ENCODE data around the gene ARL16. TPM values are rescaled to one million over a fixed set of nuclear protein-coding genes. Genes with fewer than 3 reads are reported as not detected.

The ARL16 gene
- polyA plus RNA-seq, 1 of the 3 experiments (the other 2 are of a cell fraction): 148 TPM

DNA sequence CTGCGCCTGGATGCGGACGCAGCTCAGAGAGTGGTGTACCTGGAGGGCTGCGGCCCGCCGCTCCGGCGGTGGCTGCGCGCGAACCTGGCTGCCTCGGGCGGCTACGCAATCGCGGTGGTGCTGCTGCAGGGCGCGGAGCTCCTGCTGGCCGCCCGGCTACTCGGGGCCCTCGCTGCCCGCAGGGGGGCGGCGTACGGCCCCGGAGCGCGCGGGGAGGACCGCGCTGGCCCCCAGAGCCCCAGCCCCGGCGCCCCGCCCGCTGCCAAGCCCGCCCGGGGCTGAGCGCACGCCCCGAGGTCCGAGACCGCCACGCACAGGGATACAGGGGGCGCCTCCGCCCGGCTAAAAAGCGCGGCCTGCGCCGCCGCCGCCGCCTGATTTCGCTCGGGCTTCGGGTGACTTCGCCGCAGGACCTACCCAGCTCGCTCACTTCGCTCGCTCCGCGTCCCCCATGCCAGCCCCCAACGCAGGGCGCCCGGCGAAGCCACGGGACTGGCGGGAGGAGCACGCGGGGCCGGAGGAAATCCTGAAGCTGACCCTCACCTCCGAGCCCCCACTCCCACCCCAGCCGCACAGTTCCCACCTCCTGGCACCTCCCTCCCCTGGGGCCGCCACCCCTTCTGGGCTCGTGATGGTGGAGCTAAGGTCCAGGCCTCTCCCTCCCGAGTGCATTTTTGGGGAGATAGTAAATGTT is 35.4 kb downstream of the ARL16 start:
- Histone ChIP-seq H2AFZ (ENCODE audit: low read depth) (no peak overlapping the region), H3K4me3 (ENCODE audit: low read depth in 2 of 2, low read length in 1 of 2) (no peak overlapping the region), H3K36me3 (replicated peaks in 1 of 2; ENCODE audit: control insufficient read depth in 1 of 2, insufficient read depth in 2 of 2, low read length in 1 of 2) (no peaks in the 10 kb centered on the region), H3K27ac (ENCODE audit: low read depth in 2 of 2, low read length in 1 of 2) (no peak overlapping the region), H3K4me1 (ENCODE audit: control insufficient read depth in 1 of 2, insufficient read depth in 2 of 2, low read depth in 1 of 2, low read length in 1 of 2) (peaks cover 6 to 7% of the 10 kb centered on the region in 2 experiments; a peak in 2 of 4 replicates), H3K9ac (no peak overlapping the region), H3K9me2 (no peaks in the 10 kb centered on the region), H3K79me2 (ENCODE audit: insufficient read depth) (no peaks in the 10 kb centered on the region), H3K9me3 (peaks cover 3% of the 10 kb centered on the region; the same call in 1 of the 2 replicates), H4K20me1 (ENCODE audit: insufficient read depth) (no peaks in the 10 kb centered on the region), H3K4me2 (no peak overlapping the region), H3F3A (replicated peaks; ENCODE audit: insufficient read depth) (peaks cover 3% of the 10 kb centered on the region), H3K27me3 (ENCODE audit: insufficient read depth) (no peaks in the 10 kb centered on the region; the same call in 1 of the 2 replicates)
- peak; percentile 68 for DNase-seq
- 42% methylated on average over 45 of the region's 78 CpGs for WGBS (ENCODE audit: low lambda C conversion rate)
- TF ChIP-seq EP300 (IDR thresholded peaks at IDR 0.05; ENCODE audit: borderline replicate concordance in 1 of 2, low read depth in 1 of 2, low read length in 1 of 2) (no peak), SMC3 (IDR thresholded peaks at IDR 0.05; ENCODE audit: low read depth, low read length) (no peak), EZH2phosphoT487 (IDR thresholded peaks at IDR 0.05; ENCODE audit: borderline replicate concordance, low read depth) (no peak), TAF1 (IDR thresholded peaks at IDR 0.05; ENCODE audit: borderline replicate concordance, low read depth, low read length) (no peak), FOSL2 (IDR thresholded peaks at IDR 0.05; ENCODE audit: borderline replicate concordance, low read depth) (no peak)
- TF ChIP-seq, protein P1, sequence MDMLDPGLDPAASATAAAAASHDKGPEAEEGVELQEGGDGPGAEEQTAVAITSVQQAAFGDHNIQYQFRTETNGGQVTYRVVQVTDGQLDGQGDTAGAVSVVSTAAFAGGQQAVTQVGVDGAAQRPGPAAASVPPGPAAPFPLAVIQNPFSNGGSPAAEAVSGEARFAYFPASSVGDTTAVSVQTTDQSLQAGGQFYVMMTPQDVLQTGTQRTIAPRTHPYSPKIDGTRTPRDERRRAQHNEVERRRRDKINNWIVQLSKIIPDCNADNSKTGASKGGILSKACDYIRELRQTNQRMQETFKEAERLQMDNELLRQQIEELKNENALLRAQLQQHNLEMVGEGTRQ (IDR thresholded peaks at IDR 0.05; ENCODE audit: borderline replicate concordance, low read depth, low read length): no peak
- TF ChIP-seq, protein P2, sequence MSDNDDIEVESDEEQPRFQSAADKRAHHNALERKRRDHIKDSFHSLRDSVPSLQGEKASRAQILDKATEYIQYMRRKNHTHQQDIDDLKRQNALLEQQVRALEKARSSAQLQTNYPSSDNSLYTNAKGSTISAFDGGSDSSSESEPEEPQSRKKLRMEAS (IDR thresholded peaks at IDR 0.05; ENCODE audit: low read depth): no peak
- CTCF ChIA-PET: interaction anchor here (1.2 to 2.3 kb wide), 4 partner anchors 12 to 47 kb away, joined by 3 to 7 read pairs (median 4); partner anchors contain the start of genes NPLOC4 and TSPAN10
- POLR2A ChIA-PET: no interaction called here

DNA sequence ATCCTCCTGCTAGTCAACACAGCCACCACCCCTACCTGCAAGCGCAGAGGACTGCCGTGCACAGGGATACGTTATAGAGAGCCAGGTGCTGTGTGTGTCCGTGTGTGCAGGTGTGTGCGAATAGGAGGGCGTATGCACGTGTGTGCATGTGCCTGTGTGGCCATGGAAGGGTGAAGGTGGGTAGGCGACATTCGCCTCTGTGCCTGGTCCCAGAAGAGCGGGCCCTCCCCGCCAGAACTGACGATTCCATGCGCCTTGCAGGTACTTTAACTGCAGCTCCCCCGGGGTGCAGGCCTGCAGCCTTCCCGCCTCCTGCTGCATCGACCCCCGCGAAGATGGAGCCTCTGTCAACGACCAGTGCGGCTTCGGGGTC is 36.0 kb downstream of the ARL16 start:
- Histone ChIP-seq H3K36me3 (replicated peaks in 1 of 2; ENCODE audit: control insufficient read depth in 1 of 2, insufficient read depth in 2 of 2, low read length in 1 of 2) (no peaks in the 10 kb centered on the region), H3K9ac (no peak overlapping the region), H3K4me3 (ENCODE audit: low read depth in 2 of 2, low read length in 1 of 2) (no peak overlapping the region), H3K27me3 (ENCODE audit: insufficient read depth) (no peaks in the 10 kb centered on the region; the same call in 1 of the 2 replicates), H3K4me2 (no peak overlapping the region), H4K20me1 (ENCODE audit: insufficient read depth) (no peaks in the 10 kb centered on the region), H2AFZ (ENCODE audit: low read depth) (no peak overlapping the region), H3K9me2 (no peaks in the 10 kb centered on the region), H3K4me1 (ENCODE audit: control insufficient read depth in 1 of 2, insufficient read depth in 2 of 2, low read depth in 1 of 2, low read length in 1 of 2) (peaks cover 6 to 7% of the 10 kb centered on the region in 2 experiments; a peak in 3 of 4 replicates), H3K27ac (ENCODE audit: low read depth in 2 of 2, low read length in 1 of 2) (no peak overlapping the region), H3K79me2 (ENCODE audit: insufficient read depth) (no peaks in the 10 kb centered on the region), H3K9me3 (peaks cover 3% of the 10 kb centered on the region; the same call in 1 of the 2 replicates), H3F3A (replicated peaks; ENCODE audit: insufficient read depth) (peaks cover 3% of the 10 kb centered on the region)
- WGBS (ENCODE audit: low lambda C conversion rate): 59% methylated on average over 21 of the region's 21 CpGs
- ChIA-PET POLR2A (interaction anchor here (0.6 kb wide), 1 partner anchor 407 kb away, joined by 4 read pairs; no protein-coding TSS in a partner anchor), CTCF (interaction anchor here (1.2 to 2.3 kb wide), 4 partner anchors 11 to 47 kb away, joined by 3 to 7 read pairs (median 4); partner anchors contain the start of genes NPLOC4 and TSPAN10)
- no peak for DNase-seq
- TF ChIP-seq, protein P3, sequence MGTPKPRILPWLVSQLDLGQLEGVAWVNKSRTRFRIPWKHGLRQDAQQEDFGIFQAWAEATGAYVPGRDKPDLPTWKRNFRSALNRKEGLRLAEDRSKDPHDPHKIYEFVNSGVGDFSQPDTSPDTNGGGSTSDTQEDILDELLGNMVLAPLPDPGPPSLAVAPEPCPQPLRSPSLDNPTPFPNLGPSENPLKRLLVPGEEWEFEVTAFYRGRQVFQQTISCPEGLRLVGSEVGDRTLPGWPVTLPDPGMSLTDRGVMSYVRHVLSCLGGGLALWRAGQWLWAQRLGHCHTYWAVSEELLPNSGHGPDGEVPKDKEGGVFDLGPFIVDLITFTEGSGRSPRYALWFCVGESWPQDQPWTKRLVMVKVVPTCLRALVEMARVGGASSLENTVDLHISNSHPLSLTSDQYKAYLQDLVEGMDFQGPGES (IDR thresholded peaks at IDR 0.05; ENCODE audit: low read depth, low read length): no peak
- TF ChIP-seq, protein P1 (IDR thresholded peaks at IDR 0.05; ENCODE audit: borderline replicate concordance, low read depth, low read length): no peak
- TF ChIP-seq EP300 (IDR thresholded peaks at IDR 0.05; ENCODE audit: borderline replicate concordance in 1 of 2, low read depth in 1 of 2, low read length in 1 of 2) (no peak), GABPA (IDR thresholded peaks at IDR 0.05; ENCODE audit: low read depth) (no peak), CHD2 (IDR thresholded peaks at IDR 0.05; ENCODE audit: low read length, partially characterized antibody) (no peak), GATA2 (CRISPR knock-in tag; IDR thresholded peaks at IDR 0.05) (no peak), RCOR1 (IDR thresholded peaks at IDR 0.05; ENCODE audit: low read length) (no peak), NFIC (IDR thresholded peaks at IDR 0.05; ENCODE audit: borderline replicate concordance) (no peak), SMC3 (IDR thresholded peaks at IDR 0.05; ENCODE audit: low read depth, low read length) (no peak), RAD21 (IDR thresholded peaks at IDR 0.05; ENCODE audit: low read length) (no peak), EZH2phosphoT487 (IDR thresholded peaks at IDR 0.05; ENCODE audit: borderline replicate concordance, low read depth) (no peak), ELF1 (IDR thresholded peaks at IDR 0.05) (no peak)
- TF ChIP-seq, protein P4, sequence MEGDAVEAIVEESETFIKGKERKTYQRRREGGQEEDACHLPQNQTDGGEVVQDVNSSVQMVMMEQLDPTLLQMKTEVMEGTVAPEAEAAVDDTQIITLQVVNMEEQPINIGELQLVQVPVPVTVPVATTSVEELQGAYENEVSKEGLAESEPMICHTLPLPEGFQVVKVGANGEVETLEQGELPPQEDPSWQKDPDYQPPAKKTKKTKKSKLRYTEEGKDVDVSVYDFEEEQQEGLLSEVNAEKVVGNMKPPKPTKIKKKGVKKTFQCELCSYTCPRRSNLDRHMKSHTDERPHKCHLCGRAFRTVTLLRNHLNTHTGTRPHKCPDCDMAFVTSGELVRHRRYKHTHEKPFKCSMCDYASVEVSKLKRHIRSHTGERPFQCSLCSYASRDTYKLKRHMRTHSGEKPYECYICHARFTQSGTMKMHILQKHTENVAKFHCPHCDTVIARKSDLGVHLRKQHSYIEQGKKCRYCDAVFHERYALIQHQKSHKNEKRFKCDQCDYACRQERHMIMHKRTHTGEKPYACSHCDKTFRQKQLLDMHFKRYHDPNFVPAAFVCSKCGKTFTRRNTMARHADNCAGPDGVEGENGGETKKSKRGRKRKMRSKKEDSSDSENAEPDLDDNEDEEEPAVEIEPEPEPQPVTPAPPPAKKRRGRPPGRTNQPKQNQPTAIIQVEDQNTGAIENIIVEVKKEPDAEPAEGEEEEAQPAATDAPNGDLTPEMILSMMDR (IDR thresholded peaks at IDR 0.05): no peak
